ENCODE measurements around the gene DCAKD. TPM values are rescaled to one million over a fixed set of nuclear protein-coding genes. Genes with fewer than 3 reads are reported as not detected.

DCAKD gene
- total RNA-seq, 1 experiment from 2014 or later, result 57.7 TPM

DNA sequence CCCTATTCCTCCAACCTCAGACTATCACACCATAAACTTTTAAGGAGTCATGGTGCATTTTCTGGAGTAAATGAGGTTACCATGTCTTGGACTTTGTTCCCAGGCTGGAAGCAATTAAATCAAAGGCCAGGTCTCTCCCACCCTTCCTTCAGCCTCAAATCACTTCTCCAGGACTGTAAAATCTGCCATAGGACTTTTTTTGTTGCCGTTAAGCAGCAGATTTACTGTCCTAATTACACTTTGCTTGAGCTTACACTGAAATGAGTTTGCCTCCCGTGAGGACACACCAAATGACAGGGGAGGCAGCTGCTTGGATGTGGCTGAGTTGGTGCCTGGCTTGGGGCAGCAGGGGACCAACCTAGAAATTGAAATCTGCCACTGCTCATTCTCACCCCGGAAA lies 14.7 kb downstream of the DCAKD start:
- Mint-ChIP-seq H3K4me1 (peaks cover 14% of the 10 kb centered on the region), H3K27ac (no peak overlapping the region; the same call in 1 of the 2 replicates), H3K9me3 (no peaks in the 10 kb centered on the region), H3K4me3 (no peak overlapping the region), H3K36me3 (peaks cover 16% of the 10 kb centered on the region), H3K27me3 (ENCODE audit: low read depth) (no peaks in the 10 kb centered on the region)
- no peak for TF ChIP-seq ZNF423 (CRISPR knock-in tag; IDR thresholded peaks at IDR 0.05)
- no peak for TF ChIP-seq FOXP4 (CRISPR knock-in tag; IDR thresholded peaks at IDR 0.05)
- TF ChIP-seq, protein P1, sequence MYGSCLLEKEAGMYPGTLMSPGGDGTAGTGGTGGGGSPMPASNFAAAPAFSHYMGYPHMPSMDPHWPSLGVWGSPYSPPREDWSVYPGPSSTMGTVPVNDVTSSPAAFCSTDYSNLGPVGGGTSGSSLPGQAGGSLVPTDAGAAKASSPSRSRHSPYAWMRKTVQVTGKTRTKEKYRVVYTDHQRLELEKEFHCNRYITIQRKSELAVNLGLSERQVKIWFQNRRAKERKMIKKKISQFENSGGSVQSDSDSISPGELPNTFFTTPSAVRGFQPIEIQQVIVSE (CRISPR knock-in tag; IDR thresholded peaks at IDR 0.05; ENCODE audit: borderline replicate concordance), result no peak
- TF ChIP-seq ELF4 (CRISPR knock-in tag; IDR thresholded peaks at IDR 0.05; ENCODE audit: low read depth), result no peak
- no peak for TF ChIP-seq ZNF219 (CRISPR knock-in tag; IDR thresholded peaks at IDR 0.05; ENCODE audit: borderline replicate concordance)
- TF ChIP-seq ZNF281 (CRISPR knock-in tag; IDR thresholded peaks at IDR 0.05), result no peak
- TF ChIP-seq, protein P2, sequence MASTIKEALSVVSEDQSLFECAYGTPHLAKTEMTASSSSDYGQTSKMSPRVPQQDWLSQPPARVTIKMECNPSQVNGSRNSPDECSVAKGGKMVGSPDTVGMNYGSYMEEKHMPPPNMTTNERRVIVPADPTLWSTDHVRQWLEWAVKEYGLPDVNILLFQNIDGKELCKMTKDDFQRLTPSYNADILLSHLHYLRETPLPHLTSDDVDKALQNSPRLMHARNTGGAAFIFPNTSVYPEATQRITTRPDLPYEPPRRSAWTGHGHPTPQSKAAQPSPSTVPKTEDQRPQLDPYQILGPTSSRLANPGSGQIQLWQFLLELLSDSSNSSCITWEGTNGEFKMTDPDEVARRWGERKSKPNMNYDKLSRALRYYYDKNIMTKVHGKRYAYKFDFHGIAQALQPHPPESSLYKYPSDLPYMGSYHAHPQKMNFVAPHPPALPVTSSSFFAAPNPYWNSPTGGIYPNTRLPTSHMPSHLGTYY (CRISPR knock-in tag; IDR thresholded peaks at IDR 0.05), result no peak
- TF ChIP-seq GTF2I (CRISPR knock-in tag; conservative IDR thresholded peaks at IDR 0.05), result no peak
- TF ChIP-seq IRF2 (CRISPR knock-in tag; IDR thresholded peaks at IDR 0.05; ENCODE audit: borderline replicate concordance, low read depth), result no peak
- no peak for TF ChIP-seq CBFB (CRISPR knock-in tag; IDR thresholded peaks at IDR 0.05; ENCODE audit: low read depth)
- TF ChIP-seq, protein P3, sequence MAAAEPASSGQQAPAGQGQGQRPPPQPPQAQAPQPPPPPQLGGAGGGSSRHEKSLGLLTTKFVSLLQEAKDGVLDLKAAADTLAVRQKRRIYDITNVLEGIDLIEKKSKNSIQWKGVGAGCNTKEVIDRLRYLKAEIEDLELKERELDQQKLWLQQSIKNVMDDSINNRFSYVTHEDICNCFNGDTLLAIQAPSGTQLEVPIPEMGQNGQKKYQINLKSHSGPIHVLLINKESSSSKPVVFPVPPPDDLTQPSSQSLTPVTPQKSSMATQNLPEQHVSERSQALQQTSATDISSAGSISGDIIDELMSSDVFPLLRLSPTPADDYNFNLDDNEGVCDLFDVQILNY (CRISPR knock-in tag; IDR thresholded peaks at IDR 0.05), result no peak
- no peak for TF ChIP-seq OVOL2 (CRISPR knock-in tag; IDR thresholded peaks at IDR 0.05; ENCODE audit: borderline replicate concordance)
- TF ChIP-seq GRHL2 (CRISPR knock-in tag; IDR thresholded peaks at IDR 0.05; ENCODE audit: insufficient replicate concordance, severe bottlenecking), result no peak
- TF ChIP-seq, protein P4, sequence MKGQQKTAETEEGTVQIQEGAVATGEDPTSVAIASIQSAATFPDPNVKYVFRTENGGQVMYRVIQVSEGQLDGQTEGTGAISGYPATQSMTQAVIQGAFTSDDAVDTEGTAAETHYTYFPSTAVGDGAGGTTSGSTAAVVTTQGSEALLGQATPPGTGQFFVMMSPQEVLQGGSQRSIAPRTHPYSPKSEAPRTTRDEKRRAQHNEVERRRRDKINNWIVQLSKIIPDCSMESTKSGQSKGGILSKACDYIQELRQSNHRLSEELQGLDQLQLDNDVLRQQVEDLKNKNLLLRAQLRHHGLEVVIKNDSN (CRISPR knock-in tag; IDR thresholded peaks at IDR 0.05), result no peak
- no peak for TF ChIP-seq GABPB1 (CRISPR knock-in tag; IDR thresholded peaks at IDR 0.05)
- no peak for TF ChIP-seq ZNF396 (CRISPR knock-in tag; IDR thresholded peaks at IDR 0.05; ENCODE audit: borderline replicate concordance)
- no peak for TF ChIP-seq MXD4 (CRISPR knock-in tag; IDR thresholded peaks at IDR 0.05; ENCODE audit: borderline replicate concordance)
- TF ChIP-seq, protein P5, sequence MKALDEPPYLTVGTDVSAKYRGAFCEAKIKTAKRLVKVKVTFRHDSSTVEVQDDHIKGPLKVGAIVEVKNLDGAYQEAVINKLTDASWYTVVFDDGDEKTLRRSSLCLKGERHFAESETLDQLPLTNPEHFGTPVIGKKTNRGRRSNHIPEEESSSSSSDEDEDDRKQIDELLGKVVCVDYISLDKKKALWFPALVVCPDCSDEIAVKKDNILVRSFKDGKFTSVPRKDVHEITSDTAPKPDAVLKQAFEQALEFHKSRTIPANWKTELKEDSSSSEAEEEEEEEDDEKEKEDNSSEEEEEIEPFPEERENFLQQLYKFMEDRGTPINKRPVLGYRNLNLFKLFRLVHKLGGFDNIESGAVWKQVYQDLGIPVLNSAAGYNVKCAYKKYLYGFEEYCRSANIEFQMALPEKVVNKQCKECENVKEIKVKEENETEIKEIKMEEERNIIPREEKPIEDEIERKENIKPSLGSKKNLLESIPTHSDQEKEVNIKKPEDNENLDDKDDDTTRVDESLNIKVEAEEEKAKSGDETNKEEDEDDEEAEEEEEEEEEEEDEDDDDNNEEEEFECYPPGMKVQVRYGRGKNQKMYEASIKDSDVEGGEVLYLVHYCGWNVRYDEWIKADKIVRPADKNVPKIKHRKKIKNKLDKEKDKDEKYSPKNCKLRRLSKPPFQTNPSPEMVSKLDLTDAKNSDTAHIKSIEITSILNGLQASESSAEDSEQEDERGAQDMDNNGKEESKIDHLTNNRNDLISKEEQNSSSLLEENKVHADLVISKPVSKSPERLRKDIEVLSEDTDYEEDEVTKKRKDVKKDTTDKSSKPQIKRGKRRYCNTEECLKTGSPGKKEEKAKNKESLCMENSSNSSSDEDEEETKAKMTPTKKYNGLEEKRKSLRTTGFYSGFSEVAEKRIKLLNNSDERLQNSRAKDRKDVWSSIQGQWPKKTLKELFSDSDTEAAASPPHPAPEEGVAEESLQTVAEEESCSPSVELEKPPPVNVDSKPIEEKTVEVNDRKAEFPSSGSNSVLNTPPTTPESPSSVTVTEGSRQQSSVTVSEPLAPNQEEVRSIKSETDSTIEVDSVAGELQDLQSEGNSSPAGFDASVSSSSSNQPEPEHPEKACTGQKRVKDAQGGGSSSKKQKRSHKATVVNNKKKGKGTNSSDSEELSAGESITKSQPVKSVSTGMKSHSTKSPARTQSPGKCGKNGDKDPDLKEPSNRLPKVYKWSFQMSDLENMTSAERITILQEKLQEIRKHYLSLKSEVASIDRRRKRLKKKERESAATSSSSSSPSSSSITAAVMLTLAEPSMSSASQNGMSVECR (CRISPR knock-in tag; IDR thresholded peaks at IDR 0.05; ENCODE audit: borderline replicate concordance), result no peak
- TF ChIP-seq ZNF671 (CRISPR knock-in tag; IDR thresholded peaks at IDR 0.05), result no peak
- no peak for TF ChIP-seq RELA (CRISPR knock-in tag; IDR thresholded peaks at IDR 0.05; ENCODE audit: borderline replicate concordance)
- no peak for ATAC-seq
- POLR2A ChIA-PET, result interaction anchor here (0.6 kb wide), 1 partner anchor 99 kb away, joined by 4 read pairs; no protein-coding TSS in a partner anchor
- CTCF ChIA-PET, result interaction anchor here (1.1 kb wide), 1 partner anchor 62 kb away, joined by 3 read pairs; no protein-coding TSS in a partner anchor
- DNase-seq (ENCODE audit: low spot score), result no peak
